ENCODE measurements around the gene DNAH17. TPM values are rescaled to one million over a fixed set of nuclear protein-coding genes. Genes with fewer than 3 reads are reported as not detected.

Gene DNAH17
- total RNA-seq, 1 donor from 2014 or later, result not detected

DNA sequence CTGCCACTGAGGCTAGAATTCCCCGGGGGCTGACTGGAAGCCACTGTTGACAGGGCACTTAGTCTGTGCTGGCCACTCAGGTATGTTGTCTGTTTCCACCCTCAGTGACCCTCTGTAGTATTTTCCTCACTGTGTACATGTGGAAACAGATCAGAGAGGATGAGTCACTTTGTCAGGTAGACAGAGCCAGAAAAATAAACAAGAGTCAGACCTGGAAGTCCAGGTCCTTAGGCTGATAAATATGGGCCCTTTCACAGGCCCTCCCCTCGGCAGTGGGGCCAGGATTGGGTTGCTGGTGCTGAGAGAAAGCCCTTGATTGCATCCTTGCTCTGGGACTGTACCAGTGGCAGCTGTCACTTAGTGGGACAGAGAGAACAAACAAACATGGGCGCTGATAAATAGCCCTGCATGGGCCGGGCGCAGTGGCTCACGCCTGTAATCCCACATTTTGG is 177.5 kb downstream of the DNAH17 start:
- H3K36me3 ChIP-seq, result peaks cover 51 to 64% of the 10 kb centered on the region in 2 donors

GRCh38 chr17:78399028-78399692 is 178.0 kb downstream of the DNAH17 start:
- Histone ChIP-seq H3K27ac (no peak overlapping the region), H3K9me3 (no peaks in the 10 kb centered on the region), H3K4me3 (no peak overlapping the region), H3K36me3 (peaks cover 49 to 64% of the 10 kb centered on the region in 2 donors), H3K4me1 (peaks cover 6 to 27% of the 10 kb centered on the region in 2 donors), H3K27me3 (no peaks in the 10 kb centered on the region)
- intact Hi-C loops (cut with DNase I), result loop anchor here (2.0 kb wide), 1 partner anchor 22 kb away; no protein-coding TSS in a partner anchor
- TF ChIP-seq, protein P1, sequence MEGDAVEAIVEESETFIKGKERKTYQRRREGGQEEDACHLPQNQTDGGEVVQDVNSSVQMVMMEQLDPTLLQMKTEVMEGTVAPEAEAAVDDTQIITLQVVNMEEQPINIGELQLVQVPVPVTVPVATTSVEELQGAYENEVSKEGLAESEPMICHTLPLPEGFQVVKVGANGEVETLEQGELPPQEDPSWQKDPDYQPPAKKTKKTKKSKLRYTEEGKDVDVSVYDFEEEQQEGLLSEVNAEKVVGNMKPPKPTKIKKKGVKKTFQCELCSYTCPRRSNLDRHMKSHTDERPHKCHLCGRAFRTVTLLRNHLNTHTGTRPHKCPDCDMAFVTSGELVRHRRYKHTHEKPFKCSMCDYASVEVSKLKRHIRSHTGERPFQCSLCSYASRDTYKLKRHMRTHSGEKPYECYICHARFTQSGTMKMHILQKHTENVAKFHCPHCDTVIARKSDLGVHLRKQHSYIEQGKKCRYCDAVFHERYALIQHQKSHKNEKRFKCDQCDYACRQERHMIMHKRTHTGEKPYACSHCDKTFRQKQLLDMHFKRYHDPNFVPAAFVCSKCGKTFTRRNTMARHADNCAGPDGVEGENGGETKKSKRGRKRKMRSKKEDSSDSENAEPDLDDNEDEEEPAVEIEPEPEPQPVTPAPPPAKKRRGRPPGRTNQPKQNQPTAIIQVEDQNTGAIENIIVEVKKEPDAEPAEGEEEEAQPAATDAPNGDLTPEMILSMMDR (IDR thresholded peaks at IDR 0.05), result no peak
- no peak for DNase-seq (ENCODE audit: low spot score in 2 of 2)

More for the DNA sequence above, 177.5 kb downstream of the DNAH17 start:
- Histone ChIP-seq H3K4me1 (peaks cover 6 to 27% of the 10 kb centered on the region in 2 donors), H3K27ac (no peak overlapping the region), H3K27me3 (no peaks in the 10 kb centered on the region), H3K9me3 (no peaks in the 10 kb centered on the region), H3K4me3 (no peak overlapping the region)
- intact Hi-C loops (cut with DNase I), result loop anchor here (2.0 kb wide), 1 partner anchor 21 kb away; no protein-coding TSS in a partner anchor
- no peak for DNase-seq (ENCODE audit: low spot score in 2 of 2)
- TF ChIP-seq, protein P1 (IDR thresholded peaks at IDR 0.05), result no peak

DNA sequence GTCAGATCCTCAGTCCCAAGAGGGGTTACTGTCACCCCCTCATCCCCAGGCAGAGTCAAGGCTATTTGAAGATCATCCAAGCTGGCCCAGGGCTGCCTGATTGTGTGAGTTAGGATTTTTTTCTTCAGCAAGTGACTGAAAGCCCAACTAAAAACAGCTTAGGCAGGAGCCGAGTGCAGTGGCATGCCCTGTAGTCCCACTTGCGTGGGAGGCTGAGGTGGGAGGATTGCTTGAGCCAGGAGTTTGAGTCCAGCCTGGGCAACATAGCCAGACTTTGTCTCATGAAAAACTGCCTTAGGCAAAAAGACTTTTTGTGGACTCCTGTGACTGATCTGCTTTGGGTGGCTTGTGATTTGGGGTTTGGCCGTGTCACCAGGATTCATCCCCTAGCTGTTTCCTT is 178.8 kb downstream of the DNAH17 start:
- no peak for DNase-seq (ENCODE audit: low spot score in 2 of 2)
- Histone ChIP-seq H3K4me3 (no peak overlapping the region), H3K4me1 (peaks cover 6 to 27% of the 10 kb centered on the region in 2 donors), H3K9me3 (no peaks in the 10 kb centered on the region), H3K36me3 (peaks cover 44 to 58% of the 10 kb centered on the region in 2 donors), H3K27ac (peak overlapping the region; percentile 84 to 89), H3K27me3 (no peaks in the 10 kb centered on the region)
- intact Hi-C loops (cut with DNase I), result loop anchor here (2.0 kb wide), 1 partner anchor 22 kb away; no protein-coding TSS in a partner anchor
- TF ChIP-seq, protein P1 (IDR thresholded peaks at IDR 0.05), result no peak

GRCh38 chr17:78397681-78398101 is 179.5 kb downstream of the DNAH17 start:
- Histone ChIP-seq H3K36me3 (peaks cover 37 to 53% of the 10 kb centered on the region in 2 donors), H3K27ac (peak overlapping the region; percentile 84 to 89), H3K4me3 (peak overlapping the region in 1 of 2 donors; percentile 34), H3K4me1 (peaks cover 6 to 27% of the 10 kb centered on the region in 2 donors), H3K9me3 (no peaks in the 10 kb centered on the region), H3K27me3 (no peaks in the 10 kb centered on the region)
- intact Hi-C loops (cut with DNase I), result loop anchor here (1.0 to 2.0 kb wide), 2 partner anchors 23 to 37 kb away; partner anchors contain the start of gene SOCS3
- TF ChIP-seq, protein P1 (IDR thresholded peaks at IDR 0.05), result no peak
- peak in 1 of 2 donors; percentile 85 for DNase-seq (ENCODE audit: low spot score in 2 of 2)

DNA sequence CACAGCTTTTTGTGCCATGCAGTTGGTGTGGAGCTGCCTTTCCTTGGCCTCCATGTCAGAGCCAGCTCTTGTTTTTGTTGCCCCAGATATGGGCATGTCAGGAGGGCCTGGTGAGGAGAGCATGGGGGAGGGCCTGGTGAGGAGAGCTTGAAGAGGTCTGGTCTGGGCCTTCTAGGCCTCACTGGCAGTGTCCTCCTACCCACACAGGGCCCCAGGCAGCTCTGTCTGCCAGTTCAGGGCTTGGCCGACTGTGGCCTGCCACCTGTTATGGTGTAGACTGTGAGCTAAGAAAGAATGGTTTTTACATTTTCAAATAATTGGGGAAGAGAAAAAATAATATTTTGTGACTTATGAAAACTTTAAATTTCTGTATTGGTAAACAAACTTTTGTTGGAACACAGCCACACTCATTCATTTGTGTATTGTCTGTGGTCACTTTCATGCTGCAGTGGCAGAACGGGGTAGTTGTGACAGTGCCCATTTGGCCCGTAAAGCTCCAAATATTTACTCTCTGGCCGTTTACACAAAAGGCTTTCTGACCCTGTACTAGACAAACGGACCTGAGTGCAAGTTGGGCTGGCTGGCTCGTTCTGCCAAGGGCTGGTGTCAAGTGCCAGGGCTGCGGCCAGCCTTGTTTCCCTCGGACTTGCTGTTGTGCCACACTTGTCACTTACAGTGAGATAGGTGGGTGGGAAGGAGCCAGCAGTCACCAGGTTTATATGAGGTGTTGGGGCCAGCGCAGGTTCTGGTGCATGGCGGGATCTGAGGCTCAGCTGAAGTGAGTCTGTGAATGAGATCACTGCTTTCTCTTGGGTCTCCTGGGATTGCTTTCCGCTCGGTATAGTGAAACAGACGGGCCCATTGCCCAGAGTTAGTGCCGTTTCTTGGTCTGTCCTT is 180.5 kb downstream of the DNAH17 start:
- H3K9me3 ChIP-seq, result no peaks in the 10 kb centered on the region
- peak overlapping the region in 1 of 2 donors; percentile 34 for H3K4me3 ChIP-seq
- H3K27ac ChIP-seq, result peak overlapping the region; percentile 84 to 89
- TF ChIP-seq, protein P1 (IDR thresholded peaks at IDR 0.05), result no peak
- peaks cover 6 to 28% of the 10 kb centered on the region in 2 donors for H3K4me1 ChIP-seq
- intact Hi-C loops (cut with DNase I), result loop anchor here (1.0 kb wide), 1 partner anchor 36 kb away; the partner anchor contains the start of gene SOCS3
- peaks cover 33 to 47% of the 10 kb centered on the region in 2 donors for H3K36me3 ChIP-seq
- no peaks in the 10 kb centered on the region for H3K27me3 ChIP-seq
- peak; percentile 64 to 86 for DNase-seq (ENCODE audit: low spot score in 2 of 2)

Data from ascending aorta (tissue), 2 donors.